WTC11 (cell line): Measurements from ENCODE around the gene PNMA6E. TPM values are rescaled to one million over a fixed set of nuclear protein-coding genes. Genes with fewer than 3 reads are reported as not detected.

Source experiments
- ATAC-seq: fragments of 200-7000 bp; cut with Tn5 transposase; 2 replicates; pipeline ENCODE4 v1.10.0; 2021; ENCODE audit warnings: mild to moderate bottlenecking, moderate library complexity
- CTCF ChIA-PET: fragments of 300-600 bp; sonication (Branson Sonifier 250); formaldehyde crosslinking; loops from one replicate; lab custom pipeline; 2021; ENCODE audit warnings: antibody characterized with exemption; lab: Charles Lee
- POLR2A ChIA-PET: fragments of 350-600 bp; sonication (Branson Sonifier 250); formaldehyde crosslinking; loops from one replicate; lab custom pipeline; 2021; ENCODE audit warnings: antibody characterized with exemption; lab: Charles Lee
- DNase-seq: peaks from one replicate; pipeline ENCODE4 v3.0.0; 2021; ENCODE audit warnings: low spot score
- H3K27ac Mint-ChIP-seq: 2 replicates; pipeline ENCODE4 v1.8.0; 2021; ENCODE audit warnings: mixed read lengths
- H3K27me3 Mint-ChIP-seq: 2 replicates; pipeline ENCODE4 v1.8.0; 2021; ENCODE audit warnings: low read depth, mild to moderate bottlenecking, moderate library complexity, mixed read lengths
- H3K36me3 Mint-ChIP-seq: 2 replicates; pipeline ENCODE4 v1.8.0; 2021; ENCODE audit warnings: mixed read lengths
- H3K4me1 Mint-ChIP-seq: 2 replicates; pipeline ENCODE4 v1.8.0; 2022; ENCODE audit warnings: mixed read lengths
- H3K4me3 Mint-ChIP-seq: 2 replicates; pipeline ENCODE4 v1.8.0; 2021; ENCODE audit warnings: mild to moderate bottlenecking, moderate library complexity, mixed read lengths
- H3K9me3 Mint-ChIP-seq: 2 replicates; pipeline ENCODE4 v1.8.0; 2021; ENCODE audit warnings: mixed read lengths
- ATF1 ChIP-seq: sonication (generic); formaldehyde crosslinking; IDR thresholded peaks from 2 replicates; pipeline ENCODE4 v1.8.1; 2023; ENCODE audit warnings: mild to moderate bottlenecking, moderate library complexity, missing genetic modification reagents
- CREB1 ChIP-seq: sonication (generic); formaldehyde crosslinking; IDR thresholded peaks from 2 replicates; pipeline ENCODE4 v1.8.0; 2023; ENCODE audit warnings: mild to moderate bottlenecking, missing genetic modification reagents
- CREM ChIP-seq: sonication (generic); formaldehyde crosslinking; IDR thresholded peaks from 2 replicates; pipeline ENCODE4 v1.8.1; 2022; ENCODE audit warnings: mild to moderate bottlenecking, missing genetic modification reagents, moderate library complexity
- ETV6 ChIP-seq: sonication (generic); formaldehyde crosslinking; IDR thresholded peaks from 2 replicates; pipeline ENCODE4 v1.8.1; 2022; ENCODE audit warnings: mild to moderate bottlenecking, missing genetic modification reagents
- FOXJ3 ChIP-seq: sonication (generic); formaldehyde crosslinking; IDR thresholded peaks from 2 replicates; pipeline ENCODE4 v1.9.0; 2021; ENCODE audit warnings: missing genetic modification reagents, mild to moderate bottlenecking, borderline replicate concordance
- FOXK1 ChIP-seq: sonication (generic); formaldehyde crosslinking; IDR thresholded peaks from 2 replicates; pipeline ENCODE4 v1.8.0; 2022; ENCODE audit warnings: mild to moderate bottlenecking, moderate library complexity, missing genetic modification reagents
- GRHL2 ChIP-seq: fragments of 250-450 bp; sonication (Bioruptor Pico); IDR thresholded peaks from 2 replicates; pipeline ENCODE4 v1.8.0; 2022; ENCODE audit warnings: mild to moderate bottlenecking, moderate library complexity; ENCODE audit not compliant: insufficient replicate concordance, severe bottlenecking
- HMGA2 ChIP-seq: fragments of 250-450 bp; sonication (Bioruptor Pico); IDR thresholded peaks from 2 replicates; pipeline ENCODE4 v1.4.0; 2021; ENCODE audit warnings: mild to moderate bottlenecking, moderate library complexity
- IRF2 ChIP-seq: sonication (generic); formaldehyde crosslinking; IDR thresholded peaks from 2 replicates; pipeline ENCODE4 v1.8.0; 2022; ENCODE audit warnings: low read depth, missing genetic modification reagents, borderline replicate concordance
- MXD4 ChIP-seq: fragments of 250-450 bp; sonication (Bioruptor Pico); IDR thresholded peaks from 2 replicates; pipeline ENCODE4 v1.8.0; 2021; ENCODE audit warnings: mild to moderate bottlenecking, moderate library complexity, borderline replicate concordance
- NFATC4 ChIP-seq: fragments of 250-450 bp; sonication (Bioruptor Pico); IDR thresholded peaks from 2 replicates; pipeline ENCODE4 v1.9.0; 2021; ENCODE audit warnings: mild to moderate bottlenecking
- NR2C2 ChIP-seq: sonication (generic); formaldehyde crosslinking; IDR thresholded peaks from 2 replicates; pipeline ENCODE4 v1.8.0; 2022; ENCODE audit warnings: mild to moderate bottlenecking, missing genetic modification reagents
- OVOL2 ChIP-seq: fragments of 250-450 bp; sonication (Bioruptor Pico); IDR thresholded peaks from 2 replicates; pipeline ENCODE4 v1.9.0; 2021; ENCODE audit warnings: mild to moderate bottlenecking, borderline replicate concordance
- SMAD3 ChIP-seq: sonication (generic); formaldehyde crosslinking; IDR thresholded peaks from 2 replicates; pipeline ENCODE4 v1.8.0; 2022; ENCODE audit warnings: missing genetic modification reagents, mild to moderate bottlenecking, borderline replicate concordance
- SP1 ChIP-seq: sonication (generic); formaldehyde crosslinking; conservative IDR thresholded peaks from 2 replicates; pipeline ENCODE4 v1.8.1; 2022; ENCODE audit warnings: missing genetic modification reagents
- TEAD1 ChIP-seq: sonication (generic); formaldehyde crosslinking; IDR thresholded peaks from 2 replicates; pipeline ENCODE4 v1.8.0; 2022; ENCODE audit warnings: mild to moderate bottlenecking, missing genetic modification reagents
- ZBTB21 ChIP-seq: sonication (generic); formaldehyde crosslinking; IDR thresholded peaks from 2 replicates; pipeline ENCODE4 v1.8.1; 2023; ENCODE audit warnings: mild to moderate bottlenecking, missing genetic modification reagents, borderline replicate concordance
- ZNF121 ChIP-seq: sonication (generic); formaldehyde crosslinking; IDR thresholded peaks from 2 replicates; pipeline ENCODE4 v1.8.0; 2023; ENCODE audit warnings: missing genetic modification reagents
- ZNF138 ChIP-seq: sonication (generic); formaldehyde crosslinking; conservative IDR thresholded peaks from 2 replicates; pipeline ENCODE4 v1.8.1; 2022; ENCODE audit warnings: mild to moderate bottlenecking, moderate library complexity, missing genetic modification reagents
- ZNF317 ChIP-seq: sonication (generic); formaldehyde crosslinking; IDR thresholded peaks from 2 replicates; pipeline ENCODE4 v1.8.1; 2023; ENCODE audit warnings: low read depth, mild to moderate bottlenecking, moderate library complexity, missing genetic modification reagents, borderline replicate concordance
- ZNF396 ChIP-seq: fragments of 250-450 bp; sonication (Bioruptor Pico); IDR thresholded peaks from 2 replicates; pipeline ENCODE4 v1.8.0; 2021; ENCODE audit warnings: mild to moderate bottlenecking, moderate library complexity, borderline replicate concordance
- ZNF423 ChIP-seq: fragments of 250-450 bp; sonication (Bioruptor Pico); IDR thresholded peaks from 2 replicates; pipeline ENCODE4 v2.1.2; 2022; ENCODE audit warnings: mild to moderate bottlenecking, moderate library complexity
- total RNA-seq: library from RNA; stranded (reverse); gene quantifications from 3 replicates; pipeline ENCODE4 v1.2.3, GENCODE V29; 2021
- TF ChIP-seq, protein P1 (sequence below): fragments of 250-450 bp; sonication (Bioruptor Pico); IDR thresholded peaks from 2 replicates; pipeline ENCODE4 v1.9.0; 2021; ENCODE audit warnings: mild to moderate bottlenecking
- TF ChIP-seq, protein P2 (sequence below): fragments of 250-450 bp; sonication (Bioruptor Pico); IDR thresholded peaks from 2 replicates; pipeline ENCODE4 v1.9.0; 2021; ENCODE audit warnings: mild to moderate bottlenecking, borderline replicate concordance
- TF ChIP-seq, protein P3 (sequence below): fragments of 250-450 bp; sonication (Bioruptor Pico); IDR thresholded peaks from 2 replicates; pipeline ENCODE4 v1.9.0; 2021; ENCODE audit warnings: moderate library complexity, mild to moderate bottlenecking, inconsistent platforms, borderline replicate concordance
- TF ChIP-seq, protein P4 (sequence below): fragments of 200-600 bp; IDR thresholded peaks from 2 replicates; pipeline ENCODE4 v1.8.0; 2022; ENCODE audit warnings: antibody characterized with exemption

Gene PNMA6E
- total RNA-seq, 1 experiment from 2014 or later, result not detected

DNA sequence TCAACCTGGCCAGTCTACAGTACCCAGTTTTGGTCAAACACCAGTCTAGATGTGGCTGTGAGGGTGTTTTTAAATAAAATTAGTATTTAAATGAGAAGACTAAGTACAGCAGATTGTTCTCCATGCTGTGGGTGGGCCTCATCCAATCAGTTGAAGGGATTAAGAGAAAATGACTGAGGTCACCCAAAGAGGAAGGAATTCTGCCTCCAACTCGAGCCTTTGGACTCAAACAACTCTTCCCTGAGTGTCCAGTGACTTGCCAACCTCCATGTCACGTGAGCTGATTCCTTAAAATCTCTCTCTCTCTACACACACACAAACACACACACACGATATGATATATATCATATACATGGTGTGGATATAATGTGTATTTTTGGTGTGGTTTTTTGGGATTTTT is 34.7 kb upstream of the PNMA6E start:
- ChIA-PET POLR2A (no interaction called here), CTCF (no interaction called here)
- Mint-ChIP-seq H3K9me3 (peaks cover 8% of the 10 kb centered on the region), H3K27me3 (no peaks in the 10 kb centered on the region; the same call in 1 of the 2 replicates), H3K27ac (no peak overlapping the region), H3K4me1 (no peaks in the 10 kb centered on the region), H3K36me3 (no peaks in the 10 kb centered on the region), H3K4me3 (no peak overlapping the region)
- DNase-seq (no peak), ATAC-seq (no peak)
- TF ChIP-seq ZNF423 (CRISPR knock-in tag) (no peak), IRF2 (CRISPR knock-in tag) (no peak), FOXJ3 (CRISPR knock-in tag) (no peak), GRHL2 (CRISPR knock-in tag) (no peak), ZBTB21 (no peak), FOXK1 (CRISPR knock-in tag) (no peak), NFATC4 (no peak), ZNF317 (CRISPR knock-in tag) (no peak)
- TF ChIP-seq, protein P1, sequence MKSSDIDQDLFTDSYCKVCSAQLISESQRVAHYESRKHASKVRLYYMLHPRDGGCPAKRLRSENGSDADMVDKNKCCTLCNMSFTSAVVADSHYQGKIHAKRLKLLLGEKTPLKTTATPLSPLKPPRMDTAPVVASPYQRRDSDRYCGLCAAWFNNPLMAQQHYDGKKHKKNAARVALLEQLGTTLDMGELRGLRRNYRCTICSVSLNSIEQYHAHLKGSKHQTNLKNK, result no peak

DNA sequence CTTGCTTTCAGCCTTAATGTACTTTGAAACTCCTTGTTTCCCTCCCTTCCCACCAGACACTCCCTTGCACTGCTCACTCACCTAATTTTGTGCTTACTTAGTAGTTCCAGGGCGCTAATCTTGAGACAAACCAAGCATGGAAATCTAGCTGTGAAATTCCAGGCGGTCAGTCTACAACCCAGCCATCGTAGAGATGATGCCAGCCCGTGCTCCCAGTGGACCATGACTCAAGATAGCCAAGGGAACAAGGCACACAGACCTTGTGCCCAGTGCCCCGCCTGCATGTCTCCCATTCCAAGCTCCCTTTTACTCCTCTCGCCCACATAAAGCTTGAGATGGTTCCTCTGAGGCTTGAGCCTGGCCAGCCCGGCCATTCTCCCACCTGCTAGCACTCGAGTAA is 33.7 kb upstream of the PNMA6E start:
- Mint-ChIP-seq H3K9me3 (peaks cover 11% of the 10 kb centered on the region), H3K36me3 (no peaks in the 10 kb centered on the region), H3K4me1 (no peaks in the 10 kb centered on the region), H3K4me3 (no peak overlapping the region), H3K27ac (no peak overlapping the region), H3K27me3 (no peaks in the 10 kb centered on the region)
- ChIA-PET POLR2A (no interaction called here), CTCF (interaction anchor here (1.1 kb wide), 1 partner anchor 234 kb away, joined by 3 read pairs; no protein-coding TSS in a partner anchor)
- no peak for DNase-seq
- TF ChIP-seq ZNF138 (CRISPR knock-in tag), result no peak
- no peak for TF ChIP-seq SP1 (CRISPR knock-in tag)
- TF ChIP-seq, protein P2, sequence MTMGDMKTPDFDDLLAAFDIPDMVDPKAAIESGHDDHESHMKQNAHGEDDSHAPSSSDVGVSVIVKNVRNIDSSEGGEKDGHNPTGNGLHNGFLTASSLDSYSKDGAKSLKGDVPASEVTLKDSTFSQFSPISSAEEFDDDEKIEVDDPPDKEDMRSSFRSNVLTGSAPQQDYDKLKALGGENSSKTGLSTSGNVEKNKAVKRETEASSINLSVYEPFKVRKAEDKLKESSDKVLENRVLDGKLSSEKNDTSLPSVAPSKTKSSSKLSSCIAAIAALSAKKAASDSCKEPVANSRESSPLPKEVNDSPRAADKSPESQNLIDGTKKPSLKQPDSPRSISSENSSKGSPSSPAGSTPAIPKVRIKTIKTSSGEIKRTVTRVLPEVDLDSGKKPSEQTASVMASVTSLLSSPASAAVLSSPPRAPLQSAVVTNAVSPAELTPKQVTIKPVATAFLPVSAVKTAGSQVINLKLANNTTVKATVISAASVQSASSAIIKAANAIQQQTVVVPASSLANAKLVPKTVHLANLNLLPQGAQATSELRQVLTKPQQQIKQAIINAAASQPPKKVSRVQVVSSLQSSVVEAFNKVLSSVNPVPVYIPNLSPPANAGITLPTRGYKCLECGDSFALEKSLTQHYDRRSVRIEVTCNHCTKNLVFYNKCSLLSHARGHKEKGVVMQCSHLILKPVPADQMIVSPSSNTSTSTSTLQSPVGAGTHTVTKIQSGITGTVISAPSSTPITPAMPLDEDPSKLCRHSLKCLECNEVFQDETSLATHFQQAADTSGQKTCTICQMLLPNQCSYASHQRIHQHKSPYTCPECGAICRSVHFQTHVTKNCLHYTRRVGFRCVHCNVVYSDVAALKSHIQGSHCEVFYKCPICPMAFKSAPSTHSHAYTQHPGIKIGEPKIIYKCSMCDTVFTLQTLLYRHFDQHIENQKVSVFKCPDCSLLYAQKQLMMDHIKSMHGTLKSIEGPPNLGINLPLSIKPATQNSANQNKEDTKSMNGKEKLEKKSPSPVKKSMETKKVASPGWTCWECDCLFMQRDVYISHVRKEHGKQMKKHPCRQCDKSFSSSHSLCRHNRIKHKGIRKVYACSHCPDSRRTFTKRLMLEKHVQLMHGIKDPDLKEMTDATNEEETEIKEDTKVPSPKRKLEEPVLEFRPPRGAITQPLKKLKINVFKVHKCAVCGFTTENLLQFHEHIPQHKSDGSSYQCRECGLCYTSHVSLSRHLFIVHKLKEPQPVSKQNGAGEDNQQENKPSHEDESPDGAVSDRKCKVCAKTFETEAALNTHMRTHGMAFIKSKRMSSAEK (CRISPR knock-in tag), result no peak
- TF ChIP-seq, protein P1, result no peak
- TF ChIP-seq ETV6 (CRISPR knock-in tag), result no peak
- no peak for TF ChIP-seq SMAD3 (CRISPR knock-in tag)
- no peak for TF ChIP-seq CREB1 (CRISPR knock-in tag)
- TF ChIP-seq ZNF121 (CRISPR knock-in tag), result no peak
- TF ChIP-seq ZNF317 (CRISPR knock-in tag), result no peak
- no peak for TF ChIP-seq ZNF396 (CRISPR knock-in tag)
- no peak for TF ChIP-seq CREM (CRISPR knock-in tag)
- TF ChIP-seq NR2C2 (CRISPR knock-in tag), result no peak
- no peak for TF ChIP-seq MXD4 (CRISPR knock-in tag)
- TF ChIP-seq HMGA2 (CRISPR knock-in tag), result no peak
- TF ChIP-seq TEAD1 (CRISPR knock-in tag), result no peak
- no peak for TF ChIP-seq ATF1 (CRISPR knock-in tag)
- TF ChIP-seq, protein P3, sequence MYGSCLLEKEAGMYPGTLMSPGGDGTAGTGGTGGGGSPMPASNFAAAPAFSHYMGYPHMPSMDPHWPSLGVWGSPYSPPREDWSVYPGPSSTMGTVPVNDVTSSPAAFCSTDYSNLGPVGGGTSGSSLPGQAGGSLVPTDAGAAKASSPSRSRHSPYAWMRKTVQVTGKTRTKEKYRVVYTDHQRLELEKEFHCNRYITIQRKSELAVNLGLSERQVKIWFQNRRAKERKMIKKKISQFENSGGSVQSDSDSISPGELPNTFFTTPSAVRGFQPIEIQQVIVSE, result no peak
- TF ChIP-seq OVOL2 (CRISPR knock-in tag), result no peak
- TF ChIP-seq, protein P4, sequence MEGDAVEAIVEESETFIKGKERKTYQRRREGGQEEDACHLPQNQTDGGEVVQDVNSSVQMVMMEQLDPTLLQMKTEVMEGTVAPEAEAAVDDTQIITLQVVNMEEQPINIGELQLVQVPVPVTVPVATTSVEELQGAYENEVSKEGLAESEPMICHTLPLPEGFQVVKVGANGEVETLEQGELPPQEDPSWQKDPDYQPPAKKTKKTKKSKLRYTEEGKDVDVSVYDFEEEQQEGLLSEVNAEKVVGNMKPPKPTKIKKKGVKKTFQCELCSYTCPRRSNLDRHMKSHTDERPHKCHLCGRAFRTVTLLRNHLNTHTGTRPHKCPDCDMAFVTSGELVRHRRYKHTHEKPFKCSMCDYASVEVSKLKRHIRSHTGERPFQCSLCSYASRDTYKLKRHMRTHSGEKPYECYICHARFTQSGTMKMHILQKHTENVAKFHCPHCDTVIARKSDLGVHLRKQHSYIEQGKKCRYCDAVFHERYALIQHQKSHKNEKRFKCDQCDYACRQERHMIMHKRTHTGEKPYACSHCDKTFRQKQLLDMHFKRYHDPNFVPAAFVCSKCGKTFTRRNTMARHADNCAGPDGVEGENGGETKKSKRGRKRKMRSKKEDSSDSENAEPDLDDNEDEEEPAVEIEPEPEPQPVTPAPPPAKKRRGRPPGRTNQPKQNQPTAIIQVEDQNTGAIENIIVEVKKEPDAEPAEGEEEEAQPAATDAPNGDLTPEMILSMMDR, result no peak
- ATAC-seq, result no peak
